Measurements from ENCODE around the gene DAP. TPM values are rescaled to one million over a fixed set of nuclear protein-coding genes. Genes with fewer than 3 reads are reported as not detected.
A peak's percentile ranks its signal among the peaks of the same experiment; 100 is the strongest.

The DAP gene
- total and polyA plus RNA-seq, 10 of the 15 experiments (the other 5 are each of a cell fraction or from before 2014, with no cell fraction given) = 12.9 to 130 (median 49.9) TPM

GRCh38 chr5:10761185-10761932 is at the start of gene DAP (continued):
- TF ChIP-seq, protein P1, sequence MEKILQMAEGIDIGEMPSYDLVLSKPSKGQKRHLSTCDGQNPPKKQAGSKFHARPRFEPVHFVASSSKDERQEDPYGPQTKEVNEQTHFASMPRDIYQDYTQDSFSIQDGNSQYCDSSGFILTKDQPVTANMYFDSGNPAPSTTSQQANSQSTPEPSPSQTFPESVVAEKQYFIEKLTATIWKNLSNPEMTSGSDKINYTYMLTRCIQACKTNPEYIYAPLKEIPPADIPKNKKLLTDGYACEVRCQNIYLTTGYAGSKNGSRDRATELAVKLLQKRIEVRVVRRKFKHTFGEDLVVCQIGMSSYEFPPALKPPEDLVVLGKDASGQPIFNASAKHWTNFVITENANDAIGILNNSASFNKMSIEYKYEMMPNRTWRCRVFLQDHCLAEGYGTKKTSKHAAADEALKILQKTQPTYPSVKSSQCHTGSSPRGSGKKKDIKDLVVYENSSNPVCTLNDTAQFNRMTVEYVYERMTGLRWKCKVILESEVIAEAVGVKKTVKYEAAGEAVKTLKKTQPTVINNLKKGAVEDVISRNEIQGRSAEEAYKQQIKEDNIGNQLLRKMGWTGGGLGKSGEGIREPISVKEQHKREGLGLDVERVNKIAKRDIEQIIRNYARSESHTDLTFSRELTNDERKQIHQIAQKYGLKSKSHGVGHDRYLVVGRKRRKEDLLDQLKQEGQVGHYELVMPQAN (conservative IDR thresholded peaks at IDR 0.05) = peak; percentile 44
- TF ChIP-seq RCOR1 (conservative IDR thresholded peaks at IDR 0.05; ENCODE audit: low read depth, low read length) (no peak), ETV6 (conservative IDR thresholded peaks at IDR 0.05 in 1 of 2, IDR thresholded peaks at IDR 0.05 in 1 of 2; ENCODE audit: borderline replicate concordance in 1 of 2, low read depth in 1 of 2) (no peak), ZSCAN29 (IDR thresholded peaks at IDR 0.05) (no peak), PBX3 (IDR thresholded peaks at IDR 0.05; ENCODE audit: insufficient replicate concordance, low read depth, low read length) (peak; percentile 2), CHD4 (IDR thresholded peaks at IDR 0.05) (no peak), IKZF2 (IDR thresholded peaks at IDR 0.05) (peak in 1 of 2 experiments; percentile 42; a peak in 1 of 4 replicates), CBFB (IDR thresholded peaks at IDR 0.05; ENCODE audit: low read depth) (no peak), PAX5 (IDR thresholded peaks at IDR 0.05; ENCODE audit: borderline replicate concordance, low read depth, low read length) (peak; percentile 43; the same call in 1 of the 2 replicates), STAT1 (conservative IDR thresholded peaks at IDR 0.05) (no peak), MTA3 (IDR thresholded peaks at IDR 0.05; ENCODE audit: borderline replicate concordance, low read length) (no peak), ZNF24 (IDR thresholded peaks at IDR 0.05) (no peak), ZNF622 (IDR thresholded peaks at IDR 0.05) (no peak), POU2F2 (IDR thresholded peaks at IDR 0.05; ENCODE audit: borderline replicate concordance, low read depth, low read length) (no peak; the same call in 2 of the 3 replicates), ZBED1 (IDR thresholded peaks at IDR 0.05; ENCODE audit: borderline replicate concordance) (peak; percentile 27; the same call in 1 of the 2 replicates), IRF4 (IDR thresholded peaks at IDR 0.05; ENCODE audit: low read depth, low read length) (no peak), TCF3 (IDR thresholded peaks at IDR 0.05; ENCODE audit: borderline replicate concordance, insufficient read depth, low read depth, low read length) (peak; percentile 25; the same call in 1 of the 2 replicates), ZBTB4 (CRISPR knock-in tag; IDR thresholded peaks at IDR 0.05) (no peak), RAD21 (IDR thresholded peaks at IDR 0.05; ENCODE audit: insufficient read depth, low read depth, low read length) (no peak)
- TF ChIP-seq, protein P2, sequence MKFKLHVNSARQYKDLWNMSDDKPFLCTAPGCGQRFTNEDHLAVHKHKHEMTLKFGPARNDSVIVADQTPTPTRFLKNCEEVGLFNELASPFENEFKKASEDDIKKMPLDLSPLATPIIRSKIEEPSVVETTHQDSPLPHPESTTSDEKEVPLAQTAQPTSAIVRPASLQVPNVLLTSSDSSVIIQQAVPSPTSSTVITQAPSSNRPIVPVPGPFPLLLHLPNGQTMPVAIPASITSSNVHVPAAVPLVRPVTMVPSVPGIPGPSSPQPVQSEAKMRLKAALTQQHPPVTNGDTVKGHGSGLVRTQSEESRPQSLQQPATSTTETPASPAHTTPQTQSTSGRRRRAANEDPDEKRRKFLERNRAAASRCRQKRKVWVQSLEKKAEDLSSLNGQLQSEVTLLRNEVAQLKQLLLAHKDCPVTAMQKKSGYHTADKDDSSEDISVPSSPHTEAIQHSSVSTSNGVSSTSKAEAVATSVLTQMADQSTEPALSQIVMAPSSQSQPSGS (IDR thresholded peaks at IDR 0.05; ENCODE audit: low read length) = no peak
- TF ChIP-seq, protein P3, sequence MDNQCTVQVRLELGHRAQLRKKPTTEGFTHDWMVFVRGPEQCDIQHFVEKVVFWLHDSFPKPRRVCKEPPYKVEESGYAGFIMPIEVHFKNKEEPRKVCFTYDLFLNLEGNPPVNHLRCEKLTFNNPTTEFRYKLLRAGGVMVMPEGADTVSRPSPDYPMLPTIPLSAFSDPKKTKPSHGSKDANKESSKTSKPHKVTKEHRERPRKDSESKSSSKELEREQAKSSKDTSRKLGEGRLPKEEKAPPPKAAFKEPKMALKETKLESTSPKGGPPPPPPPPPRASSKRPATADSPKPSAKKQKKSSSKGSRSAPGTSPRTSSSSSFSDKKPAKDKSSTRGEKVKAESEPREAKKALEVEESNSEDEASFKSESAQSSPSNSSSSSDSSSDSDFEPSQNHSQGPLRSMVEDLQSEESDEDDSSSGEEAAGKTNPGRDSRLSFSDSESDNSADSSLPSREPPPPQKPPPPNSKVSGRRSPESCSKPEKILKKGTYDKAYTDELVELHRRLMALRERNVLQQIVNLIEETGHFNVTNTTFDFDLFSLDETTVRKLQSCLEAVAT (IDR thresholded peaks at IDR 0.05) = no peak; the same call in 1 of the 2 replicates

Measured in GM12878 (cell line).